HCEC 1CT (cell line): Measurements from ENCODE around the gene OGN.

Experiments
- DNase-seq: peaks from one replicate; pipeline ENCODE4 v3.0.0-alpha.2; 2017

Gene OGN

GRCh38 chr9:92342825-92343488 lies 61.4 kb downstream of the OGN start:
- peak; percentile 15 for DNase-seq

GRCh38 chr9:92341578-92341977 lies 62.8 kb downstream of the OGN start:
- no peak for DNase-seq

GRCh38 chr9:92333282-92333634 lies 71.1 kb downstream of the OGN start:
- no peak for DNase-seq
